NCI-H187 (cell line): Measurements from ENCODE around the gene TRABD2B.

Experiments used
- DNase-seq, 2 experiments: peaks; one replicate each; lab custom pipeline; 2025; lab: John Stamatoyannopoulos, UW

The TRABD2B gene

DNA sequence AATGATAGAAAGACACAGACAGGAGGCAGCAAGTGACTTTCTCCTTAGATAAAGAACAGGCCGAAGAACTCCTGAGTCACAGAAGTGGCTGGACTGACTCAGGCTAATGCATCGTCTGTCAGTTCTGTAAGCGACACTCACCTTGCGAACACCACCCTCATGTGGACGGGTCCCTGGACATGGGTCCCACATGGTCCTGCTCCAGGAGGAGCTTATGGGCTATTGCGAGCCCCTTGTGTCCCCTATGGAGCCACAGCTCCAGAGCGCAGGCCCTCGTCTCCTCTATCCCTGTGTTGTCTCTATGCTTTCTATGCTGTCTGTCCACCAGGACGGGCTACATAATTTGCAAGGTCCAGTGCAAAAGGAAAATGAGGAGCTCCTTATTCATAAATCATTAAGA, 85.8 kb downstream of the TRABD2B start:
- no peak for DNase-seq

DNA sequence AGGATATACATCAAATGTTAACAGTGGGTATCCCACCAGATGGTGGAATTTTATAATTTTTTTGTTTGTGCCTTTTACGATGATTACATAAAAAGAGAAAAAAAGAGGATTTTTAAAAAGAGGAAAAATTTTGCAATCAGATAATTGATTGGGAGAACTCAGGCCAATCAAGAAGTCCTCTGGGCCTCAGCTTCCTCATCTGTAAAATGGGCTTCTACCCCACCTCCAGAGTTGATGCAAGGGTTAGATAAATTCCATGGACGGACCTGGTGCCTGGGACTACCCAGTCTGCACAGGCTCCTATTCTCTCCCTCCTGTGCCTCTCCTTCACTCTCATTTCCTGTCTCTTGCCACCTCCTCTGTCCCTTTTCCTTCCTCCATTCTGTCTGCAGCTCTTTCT, 88.9 kb downstream of the TRABD2B start:
- DNase-seq = no peak

DNA sequence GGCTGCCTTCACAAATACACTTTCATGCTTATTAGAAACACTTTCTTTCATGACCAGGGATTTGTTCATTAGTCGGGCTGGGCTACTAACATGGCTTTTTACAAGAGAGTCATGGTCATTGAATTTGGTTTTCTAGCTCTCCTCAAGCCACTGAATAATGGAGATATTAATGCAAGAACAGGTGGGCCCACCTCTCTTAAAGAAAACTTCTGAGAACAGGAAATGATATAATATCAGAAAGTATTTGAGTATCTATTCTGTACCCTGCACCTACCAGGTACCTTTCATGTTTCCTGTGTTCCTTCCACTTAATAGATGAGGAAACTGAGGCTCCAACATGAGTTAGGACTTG, 90.0 kb downstream of the TRABD2B start:
- DNase-seq = no peak

DNA sequence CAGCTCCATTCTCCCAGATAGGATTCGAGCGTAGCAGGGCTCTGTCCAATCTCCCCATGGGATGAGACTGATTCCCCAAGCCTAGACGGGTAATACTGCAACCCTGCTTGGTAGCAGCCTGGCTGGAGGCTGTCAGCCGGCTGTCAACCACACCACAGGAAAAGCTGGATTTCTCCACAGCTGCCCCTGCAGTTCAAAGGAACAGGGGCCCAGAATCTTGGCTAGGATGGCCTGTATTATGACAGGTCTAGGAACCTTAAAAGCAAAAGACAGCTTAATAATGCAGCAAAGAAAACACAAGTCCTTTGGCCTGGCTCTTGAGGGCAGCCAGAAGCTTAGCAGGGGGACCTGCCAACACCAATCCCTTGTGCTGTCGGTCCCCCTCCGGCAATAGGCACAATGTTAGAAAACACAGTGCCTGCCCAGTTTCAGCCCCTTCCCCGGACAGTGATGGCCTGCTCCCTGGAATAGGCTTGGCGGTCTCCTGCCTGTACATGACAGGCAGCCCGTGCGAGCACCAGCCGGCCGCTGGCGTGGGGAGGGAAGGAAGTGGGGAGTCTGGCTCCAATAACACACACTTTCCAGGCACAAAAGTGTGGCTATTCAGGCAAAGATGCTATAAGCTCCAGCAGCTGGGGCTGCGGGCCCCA, 90.5 kb downstream of the TRABD2B start:
- DNase-seq = no peak

DNA sequence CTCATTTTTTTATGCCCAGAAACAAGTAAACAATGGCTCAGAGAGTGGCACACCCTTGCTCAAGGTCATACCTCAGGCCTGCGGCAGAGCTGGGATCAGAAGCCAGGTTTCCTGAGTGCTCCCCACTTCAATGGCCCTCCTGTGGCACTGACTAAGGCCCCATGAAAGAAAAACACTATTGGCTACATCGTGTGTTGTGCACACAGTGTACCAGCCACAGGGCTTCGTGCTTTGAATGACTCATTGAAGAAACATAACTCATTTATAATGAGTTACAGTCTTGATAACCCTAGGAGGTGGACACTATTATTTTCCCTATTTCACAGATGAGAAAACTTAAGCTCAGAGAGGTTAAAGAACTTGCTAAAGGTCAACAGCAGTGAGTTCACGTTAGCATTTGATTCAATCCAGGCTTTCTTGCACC, 91.2 kb downstream of the TRABD2B start:
- DNase-seq = peak; percentile 33 to 68

DNA sequence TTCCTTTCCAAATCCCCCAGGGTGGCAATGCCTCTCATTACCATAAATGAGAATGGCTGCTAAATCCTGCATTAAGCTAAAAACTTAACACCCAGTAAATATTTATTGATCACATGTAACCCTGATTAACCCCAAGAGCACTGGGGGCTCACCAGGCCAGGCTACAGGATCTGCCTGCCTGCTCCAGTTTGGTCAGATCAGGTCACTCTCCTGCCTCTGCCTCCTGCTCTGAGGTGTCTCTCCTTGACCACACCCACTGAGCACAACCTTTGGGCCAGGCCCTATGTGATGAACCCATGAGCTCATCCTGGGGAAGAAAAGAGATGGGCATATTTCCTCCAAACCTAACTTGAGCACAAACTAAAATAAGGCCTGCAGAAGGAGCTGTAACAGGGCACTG, 93.5 kb downstream of the TRABD2B start:
- no peak for DNase-seq

DNA sequence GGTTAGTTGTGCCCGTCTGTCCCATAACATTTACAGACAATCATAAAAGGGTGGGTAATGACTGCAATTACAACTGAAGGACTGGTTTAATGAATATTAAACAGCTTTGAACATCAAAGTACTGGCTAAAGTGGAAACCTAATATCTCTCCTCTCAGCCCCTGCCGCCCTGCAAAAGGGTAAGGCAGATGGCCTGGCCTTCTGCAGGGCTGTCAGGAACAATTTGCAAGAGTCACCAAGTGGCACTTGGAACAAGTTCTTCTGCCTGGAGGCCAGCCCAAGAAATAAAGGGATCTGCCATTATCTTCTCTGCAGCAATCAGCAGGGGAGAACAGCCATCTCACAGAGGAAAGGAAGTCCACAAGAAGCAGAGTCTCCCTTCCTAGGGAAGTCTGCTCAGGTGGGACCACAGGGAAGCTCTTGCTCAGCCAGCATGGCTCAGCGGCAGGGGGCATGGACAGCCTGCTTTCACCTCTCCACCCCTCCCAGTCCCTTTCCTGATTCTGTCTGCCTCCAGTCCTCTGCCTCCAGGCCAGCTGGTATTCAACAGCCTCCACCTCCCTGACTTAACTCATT, 96.1 kb downstream of the TRABD2B start:
- peak; percentile 55 to 69 for DNase-seq

DNA sequence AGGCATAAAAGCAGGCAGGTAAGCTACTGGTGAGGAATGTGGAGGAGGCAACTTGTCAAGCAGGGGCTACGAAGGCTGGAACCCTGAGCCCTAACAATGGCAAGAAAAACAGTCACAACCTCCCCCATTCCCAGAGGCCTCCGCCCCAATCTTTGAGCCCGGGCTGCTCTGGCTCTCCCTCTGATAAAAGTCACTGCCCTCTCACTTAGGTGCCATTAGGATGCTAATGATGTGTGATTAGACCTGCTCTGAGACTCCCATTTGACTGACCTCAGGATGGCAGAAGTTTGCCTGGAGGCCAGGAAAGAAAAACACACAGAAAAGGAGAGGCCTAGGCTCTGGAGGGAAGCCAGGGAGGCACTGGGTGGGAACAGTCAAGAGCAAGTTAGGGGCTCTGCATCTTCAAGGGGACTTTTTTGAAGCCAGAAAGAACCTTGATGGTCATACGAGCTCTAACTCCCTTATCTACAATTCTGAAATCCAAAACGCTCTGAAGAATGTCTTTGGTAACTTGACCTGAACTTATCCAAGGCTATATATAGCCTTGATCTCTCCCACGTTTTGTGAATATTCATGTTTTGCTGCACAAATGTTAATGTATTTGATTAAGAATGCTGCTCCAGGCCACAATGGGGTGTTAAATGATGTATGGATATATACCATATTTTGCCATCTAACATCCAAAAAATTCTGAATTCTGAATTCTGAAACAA, 98.9 kb downstream of the TRABD2B start:
- no peak for DNase-seq

DNA sequence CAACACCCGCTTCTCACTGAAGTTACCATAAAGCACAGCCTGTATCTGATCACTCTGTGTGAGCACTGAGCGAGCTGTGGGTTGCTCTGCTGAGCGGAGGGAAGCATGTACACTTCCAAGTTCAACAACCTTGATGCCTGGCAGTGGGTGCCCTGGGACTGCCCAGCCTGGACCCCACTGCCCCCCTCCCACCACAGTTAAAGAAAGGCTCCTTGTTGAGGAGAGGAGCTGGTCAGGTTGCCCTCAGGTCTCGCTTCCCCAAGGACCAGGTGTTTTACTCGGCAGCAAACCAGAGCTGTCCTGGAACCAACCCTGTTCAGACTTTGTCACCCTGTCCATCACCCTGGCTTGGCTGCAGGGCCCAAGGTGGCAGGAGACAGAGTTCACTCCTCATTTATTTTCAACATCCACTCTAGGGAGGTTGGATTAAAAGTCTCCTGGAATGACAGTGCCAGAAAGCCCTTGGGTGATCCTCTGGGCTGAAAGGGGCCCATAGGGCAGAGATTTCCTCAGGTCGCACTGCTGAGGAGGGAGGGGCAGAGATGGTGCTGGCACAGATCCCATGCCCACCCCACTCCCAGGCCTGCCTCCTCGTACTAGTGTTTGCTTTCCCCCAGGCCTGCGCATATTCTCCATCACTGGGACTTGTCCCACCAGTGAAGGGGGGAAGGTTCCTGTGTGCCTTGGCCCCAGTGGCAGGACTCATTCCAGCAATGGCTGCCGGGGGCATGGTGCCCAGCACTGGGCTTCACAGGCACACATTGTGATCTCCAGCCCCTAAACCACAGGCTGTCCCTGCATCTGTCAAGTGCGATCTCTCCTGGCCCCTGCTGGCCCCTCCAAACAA, 101.7 kb downstream of the TRABD2B start:
- DNase-seq = no peak

DNA sequence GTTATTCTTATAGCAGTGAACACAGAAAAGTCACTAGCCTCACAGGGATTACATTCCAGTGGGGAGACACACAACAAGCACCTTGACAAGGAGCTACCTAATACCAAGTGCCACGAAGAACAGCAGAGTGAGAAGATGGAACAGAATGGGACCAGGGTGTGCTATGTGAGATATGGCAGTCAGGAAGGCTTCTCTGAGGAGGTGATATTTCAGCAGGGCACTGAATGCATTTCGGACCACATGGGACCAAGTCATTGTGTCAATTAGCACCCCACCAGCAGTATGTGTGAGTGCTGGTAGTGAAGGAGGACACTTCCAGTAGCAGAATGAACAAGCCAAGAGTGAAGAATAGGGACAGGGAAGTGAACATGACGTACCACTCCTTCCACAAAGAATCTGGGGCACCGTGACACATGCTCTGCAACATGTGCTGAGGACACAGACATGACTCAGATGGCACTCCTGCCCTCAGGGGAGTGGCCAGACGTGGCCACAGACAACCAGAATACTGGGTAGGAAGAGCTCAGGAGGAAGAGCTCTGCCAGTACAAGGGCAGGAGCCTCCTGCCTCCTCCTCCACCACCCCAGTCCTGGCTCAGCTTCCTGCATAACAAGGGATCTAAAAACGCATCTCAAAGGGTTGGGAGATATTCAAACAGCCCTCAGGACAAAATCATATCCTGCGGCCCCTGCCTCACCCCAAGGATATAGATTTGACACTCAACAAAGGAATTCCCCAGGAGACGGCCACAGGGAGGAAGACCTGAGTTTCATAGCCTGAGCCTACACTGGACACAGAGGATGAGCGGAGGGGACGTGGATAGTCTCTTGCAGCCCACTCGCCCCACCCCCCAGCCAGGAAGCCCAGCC, 102.5 kb downstream of the TRABD2B start:
- DNase-seq = no peak

DNA sequence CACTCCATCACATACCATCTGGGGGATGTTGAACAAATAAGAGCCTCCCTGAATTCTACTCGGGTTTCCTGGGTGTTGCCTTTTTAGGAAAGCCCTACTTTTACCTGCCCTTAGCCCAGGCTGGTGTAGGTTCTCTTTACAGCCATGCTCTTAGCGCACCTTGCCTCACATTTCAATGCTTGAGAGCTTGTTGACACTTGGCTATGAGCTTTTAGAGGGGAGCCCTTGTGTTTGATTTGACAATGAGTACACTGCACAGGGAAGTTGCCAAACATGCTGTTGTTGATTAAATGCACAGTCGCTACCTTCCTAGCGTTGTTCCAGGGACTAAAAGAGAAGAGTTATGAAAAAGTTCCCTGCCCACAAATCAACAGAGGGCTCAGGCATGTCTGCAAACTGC, 103.8 kb downstream of the TRABD2B start:
- DNase-seq = peak; percentile 58 to 82

DNA sequence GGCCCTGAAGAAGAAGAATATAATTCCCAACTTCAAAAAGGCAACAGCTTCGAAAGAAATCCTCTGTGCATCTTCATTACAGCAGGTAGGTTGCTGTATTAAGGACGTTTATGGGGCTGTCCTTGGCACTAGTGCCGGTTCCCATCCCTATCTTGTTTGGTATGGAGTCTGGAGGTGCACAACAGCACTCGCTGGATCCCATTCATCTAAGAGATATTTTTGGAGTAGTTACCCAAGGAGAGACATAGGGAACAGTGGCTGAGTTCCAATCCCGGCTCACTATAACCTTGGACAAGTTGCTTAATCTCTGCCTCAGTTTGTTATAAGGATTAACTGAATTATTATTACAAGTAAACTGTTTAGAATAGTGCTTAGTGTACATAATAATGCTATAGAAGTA, 106.4 kb downstream of the TRABD2B start:
- no peak for DNase-seq

DNA sequence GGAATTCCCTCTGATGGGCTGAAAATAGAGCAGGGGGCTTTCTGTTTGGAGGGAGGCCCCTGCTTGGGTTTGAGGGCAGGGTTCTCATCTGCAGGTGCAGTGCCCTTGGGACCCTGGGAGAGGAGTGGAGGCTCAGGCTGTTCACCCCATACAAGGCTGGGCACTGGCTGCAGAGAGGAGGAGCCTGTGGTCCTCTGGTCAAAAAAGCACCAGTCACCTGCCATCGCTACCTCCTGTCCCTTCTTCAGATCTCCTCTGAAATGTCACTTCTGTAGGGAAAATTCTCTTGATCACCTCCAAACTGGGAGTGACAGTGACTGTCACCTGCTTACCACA, 108.9 kb downstream of the TRABD2B start:
- DNase-seq = no peak

DNA sequence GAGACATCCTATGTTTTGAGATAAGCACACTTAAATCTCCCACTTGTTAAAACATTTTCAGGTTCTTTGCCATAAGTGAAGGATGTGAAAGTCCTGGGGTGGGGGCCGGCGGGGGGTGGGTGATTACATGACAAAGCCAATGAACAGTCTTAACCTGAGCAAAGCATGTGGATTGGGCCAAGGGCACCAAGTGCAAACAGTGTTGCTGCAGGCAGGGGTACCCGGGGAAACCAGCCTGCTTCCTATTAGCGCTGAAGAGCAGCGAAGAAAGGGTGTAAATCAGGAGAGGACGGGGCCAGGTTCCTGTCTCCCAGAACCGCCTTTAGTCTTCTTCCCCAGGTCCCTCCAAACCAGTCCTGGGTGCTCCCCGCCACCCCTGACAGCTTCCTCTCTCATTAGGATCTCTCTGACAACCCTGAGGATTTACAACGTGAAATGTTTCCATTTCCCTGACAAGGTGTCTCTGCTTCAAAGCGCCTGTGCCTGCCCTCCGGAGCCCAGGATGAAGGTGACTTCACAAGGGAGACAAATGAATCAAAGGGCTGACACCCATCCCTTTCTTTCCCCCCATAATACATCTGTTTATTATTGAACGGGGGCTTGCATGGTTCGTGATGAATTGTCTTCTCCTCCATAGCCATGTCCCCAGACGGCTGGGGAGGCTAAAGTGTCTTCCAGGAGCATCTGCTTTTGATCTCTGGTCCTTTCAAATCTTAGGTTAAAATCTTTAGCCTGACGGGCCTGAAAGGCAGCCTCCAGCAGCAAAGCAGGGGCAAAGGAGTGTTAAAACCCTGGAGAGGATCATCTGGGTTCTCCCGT, 109.5 kb downstream of the TRABD2B start:
- DNase-seq = no peak

DNA sequence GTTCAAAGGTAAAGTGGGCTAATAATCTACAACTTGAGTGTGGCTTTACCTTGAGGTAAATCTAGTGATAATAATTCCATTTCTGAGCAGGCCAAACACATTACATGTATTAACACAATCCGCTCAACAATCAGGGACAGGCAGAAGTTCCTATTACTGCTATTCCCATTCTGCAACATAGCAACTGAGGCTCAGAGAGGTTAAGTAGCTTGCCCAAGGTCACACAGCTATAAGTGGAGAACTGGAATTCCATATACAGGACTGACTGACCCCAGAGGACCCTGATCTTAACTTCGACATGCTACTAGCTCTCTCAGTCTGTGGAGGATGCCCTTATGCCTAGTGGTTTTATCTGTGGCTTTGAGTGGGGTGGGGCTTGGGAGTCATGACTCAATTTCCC, 110.1 kb downstream of the TRABD2B start:
- no peak for DNase-seq

DNA sequence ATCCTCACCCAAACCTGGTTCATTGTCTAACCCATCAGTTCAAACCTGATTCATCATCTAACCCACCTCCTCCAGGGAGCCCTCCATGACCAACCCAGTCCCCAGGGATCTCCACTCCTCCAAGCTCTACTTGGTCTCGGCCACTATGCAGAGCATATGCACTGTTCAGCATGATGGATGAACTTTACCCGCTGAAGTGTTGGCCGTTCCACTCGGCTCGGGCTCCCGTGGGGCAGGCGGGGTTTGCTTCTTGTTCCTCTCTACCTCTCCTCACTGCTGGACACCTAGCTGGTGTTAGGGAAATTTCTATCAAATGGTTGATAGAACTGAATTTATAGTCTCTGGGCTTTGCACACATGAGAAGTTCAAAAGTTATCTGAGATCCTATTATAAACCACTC, 111.0 kb downstream of the TRABD2B start:
- DNase-seq = peak in 1 of 2 experiments; percentile 33

DNA sequence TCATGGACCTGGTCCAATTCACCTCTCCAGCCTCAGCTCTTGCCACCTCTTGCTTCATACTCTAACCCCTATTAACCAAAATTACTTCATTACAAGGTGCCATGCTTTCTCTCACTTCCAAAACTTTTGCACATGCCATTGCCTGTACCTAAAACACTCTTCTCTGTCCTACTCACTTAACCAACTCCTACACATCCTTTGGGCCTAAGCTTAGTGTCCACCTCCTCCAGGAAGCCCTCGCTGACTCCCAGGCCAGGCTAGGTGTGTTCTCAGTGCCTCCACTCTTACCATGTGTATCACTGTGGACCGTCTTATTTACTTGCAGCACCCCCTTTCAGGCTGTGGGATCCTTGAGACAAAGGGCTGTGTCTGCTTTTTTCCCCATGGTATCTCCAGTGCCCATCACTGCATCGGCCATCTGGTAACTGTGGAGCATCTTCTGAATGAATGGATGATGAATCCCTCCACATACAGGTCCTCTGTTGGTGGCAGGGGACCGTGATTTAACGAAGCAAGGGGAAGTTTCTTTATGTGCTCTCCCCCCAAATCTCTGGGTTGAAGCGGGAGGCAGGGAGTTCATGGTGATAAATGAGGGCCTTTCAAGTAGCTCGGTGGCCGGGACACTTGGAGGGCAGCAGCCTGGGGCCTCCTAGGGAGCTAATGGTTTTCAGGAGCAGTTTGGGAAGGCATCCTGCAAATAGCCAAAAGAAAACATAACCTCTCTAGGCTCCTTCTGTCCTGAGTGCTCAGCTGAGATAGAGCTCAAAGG, 111.9 kb downstream of the TRABD2B start:
- DNase-seq = no peak

DNA sequence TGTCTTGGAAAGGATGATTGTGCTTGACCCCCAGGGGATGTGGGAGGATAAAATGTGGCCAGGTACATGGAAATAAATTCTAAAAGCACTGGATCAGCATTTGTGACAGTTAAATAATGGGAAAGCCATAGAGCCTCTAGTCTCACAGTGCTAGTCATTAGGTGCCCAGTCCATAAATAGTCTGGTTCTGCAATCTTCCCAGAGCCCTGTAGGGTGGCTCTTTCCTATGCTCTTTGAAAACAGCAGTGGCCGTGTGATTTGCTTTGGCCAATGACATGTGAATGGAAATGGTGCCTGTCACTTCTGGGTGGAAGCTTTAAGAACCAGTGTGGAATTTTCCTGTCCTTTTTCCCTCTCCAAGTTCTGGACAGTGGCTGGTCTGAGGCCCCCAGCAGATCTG, 113.2 kb downstream of the TRABD2B start:
- no peak for DNase-seq

DNA sequence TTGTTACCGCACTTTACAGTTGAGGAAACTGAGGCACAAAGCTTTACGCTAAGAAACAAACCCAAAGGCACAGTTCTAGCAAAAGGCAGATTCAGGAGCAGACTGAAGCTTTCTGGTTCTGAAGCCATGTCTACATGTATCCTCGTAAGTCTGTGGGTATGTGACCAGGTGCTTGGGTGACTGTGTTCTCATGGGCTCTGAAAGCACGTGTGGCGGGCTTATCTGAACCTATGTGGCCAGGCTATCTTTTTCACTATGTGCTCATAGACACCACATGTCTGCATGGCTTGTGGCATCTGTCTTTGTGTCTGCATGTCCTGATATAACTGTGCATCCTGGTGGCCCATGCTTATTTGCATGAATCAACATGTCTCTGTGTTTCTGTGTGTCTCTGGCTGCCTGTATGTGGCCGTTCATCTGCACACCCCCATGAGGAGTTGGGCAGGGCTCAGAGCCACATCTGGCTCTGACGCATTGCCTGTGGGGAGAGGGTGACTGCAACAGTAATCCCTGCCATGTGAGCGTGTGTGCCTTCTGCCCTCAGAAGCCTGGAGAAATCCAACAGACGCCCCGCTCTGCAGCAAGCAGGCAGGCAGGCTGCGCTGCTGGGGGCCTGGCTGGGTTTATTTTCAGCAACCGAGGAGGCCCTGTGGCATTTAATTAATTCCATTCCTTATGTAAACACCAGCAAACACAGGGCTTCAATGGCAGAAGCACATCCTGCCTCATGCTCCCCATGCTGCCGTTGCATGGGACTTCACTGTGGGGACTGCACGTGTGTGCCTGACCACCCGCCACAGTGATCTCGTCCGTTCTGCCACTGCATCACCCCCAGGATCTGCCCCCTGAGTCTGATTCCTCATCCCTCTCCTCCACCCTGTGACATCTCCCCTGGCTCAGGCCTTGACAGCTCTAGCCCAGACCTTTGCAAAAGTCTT, 115.4 kb downstream of the TRABD2B start:
- no peak for DNase-seq
